Neural progenitor cell (in vitro differentiated cells): ENCODE data around the gene FBRS.

Experiments
- EZH2 ChIP-seq: fragments of 200-600 bp; sonication (generic); IDR thresholded peaks from 2 replicates; pipeline ENCODE4 v1.6.1; 2017; ENCODE audit warnings: antibody characterized with exemption, mild to moderate bottlenecking, moderate library complexity
- EZH2phosphoT487 ChIP-seq: fragments of 200-600 bp; sonication (generic); IDR thresholded peaks from 2 replicates; pipeline ENCODE4 v1.6.1; 2017; ENCODE audit warnings: antibody characterized with exemption
- TF ChIP-seq, protein P1 (sequence below): fragments of 200-600 bp; sonication (generic); IDR thresholded peaks from 2 replicates; pipeline ENCODE4 v1.5.1; 2017; ENCODE audit warnings: antibody characterized with exemption, mild to moderate bottlenecking

DNA sequence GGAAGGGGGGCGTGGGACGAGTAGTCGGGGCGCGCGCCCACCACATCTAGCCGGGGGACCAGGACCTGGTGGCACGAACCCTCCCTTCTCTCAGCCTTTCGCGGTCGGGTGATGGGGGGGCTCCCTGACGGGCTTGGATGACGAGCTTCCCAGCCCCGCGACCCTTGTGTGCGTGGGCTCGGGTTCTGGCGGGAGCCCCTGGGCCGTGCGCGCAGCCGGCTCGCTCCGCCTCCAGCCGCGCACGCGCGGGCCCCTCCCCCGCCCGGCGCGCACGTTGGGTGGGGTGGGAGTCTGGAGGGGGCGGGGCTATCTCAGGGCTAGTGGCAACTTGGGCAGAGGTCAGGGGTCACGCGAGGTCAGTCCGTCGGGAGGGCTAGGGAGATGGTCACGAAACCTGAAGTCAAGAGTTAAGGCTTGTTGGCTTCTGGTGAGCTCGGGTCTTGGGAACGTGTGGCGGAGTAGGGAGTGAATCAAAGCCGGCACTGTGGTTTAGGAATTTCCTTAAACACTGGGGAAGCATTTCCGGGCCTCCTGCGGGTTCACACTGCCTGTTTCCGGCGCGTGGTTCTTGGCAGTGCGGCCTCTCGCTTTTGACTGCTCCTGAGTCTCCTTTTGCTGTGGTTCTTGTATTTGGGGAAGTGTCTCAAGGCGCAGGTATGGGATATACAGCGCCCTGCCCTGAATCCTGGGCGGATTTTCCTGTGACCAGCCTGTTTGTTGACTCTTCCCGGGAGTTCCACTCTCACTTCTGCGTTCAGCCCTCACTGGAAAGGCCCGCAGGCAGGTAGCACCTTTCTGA is 40.8 kb downstream of the FBRS start, which contains the start of gene SRCAP:
- TF ChIP-seq, protein P1, sequence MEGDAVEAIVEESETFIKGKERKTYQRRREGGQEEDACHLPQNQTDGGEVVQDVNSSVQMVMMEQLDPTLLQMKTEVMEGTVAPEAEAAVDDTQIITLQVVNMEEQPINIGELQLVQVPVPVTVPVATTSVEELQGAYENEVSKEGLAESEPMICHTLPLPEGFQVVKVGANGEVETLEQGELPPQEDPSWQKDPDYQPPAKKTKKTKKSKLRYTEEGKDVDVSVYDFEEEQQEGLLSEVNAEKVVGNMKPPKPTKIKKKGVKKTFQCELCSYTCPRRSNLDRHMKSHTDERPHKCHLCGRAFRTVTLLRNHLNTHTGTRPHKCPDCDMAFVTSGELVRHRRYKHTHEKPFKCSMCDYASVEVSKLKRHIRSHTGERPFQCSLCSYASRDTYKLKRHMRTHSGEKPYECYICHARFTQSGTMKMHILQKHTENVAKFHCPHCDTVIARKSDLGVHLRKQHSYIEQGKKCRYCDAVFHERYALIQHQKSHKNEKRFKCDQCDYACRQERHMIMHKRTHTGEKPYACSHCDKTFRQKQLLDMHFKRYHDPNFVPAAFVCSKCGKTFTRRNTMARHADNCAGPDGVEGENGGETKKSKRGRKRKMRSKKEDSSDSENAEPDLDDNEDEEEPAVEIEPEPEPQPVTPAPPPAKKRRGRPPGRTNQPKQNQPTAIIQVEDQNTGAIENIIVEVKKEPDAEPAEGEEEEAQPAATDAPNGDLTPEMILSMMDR = no peak
- no peak for TF ChIP-seq EZH2phosphoT487
- no peak for TF ChIP-seq EZH2
